ENCODE results near the gene PDE11A. TPM values are rescaled to one million over a fixed set of nuclear protein-coding genes. Genes with fewer than 3 reads are reported as not detected.

Gene PDE11A
- total and polyA plus RNA-seq, 5 donors from 2014 or later, result not detected

GRCh38 chr2:177579486-177580036 is 493.0 kb downstream of the PDE11A start:
- H3K9me3 Mint-ChIP-seq, result peaks cover 0 to 4% (median 0%) of the 10 kb centered on the region in 7 donors
- Histone ChIP-seq H3K27ac (ENCODE audit: insufficient read depth, low read length, poor library complexity, severe bottlenecking) (no peak overlapping the region), H3K4me1 (ENCODE audit: control insufficient read depth, insufficient read depth, low read length, poor library complexity, severe bottlenecking) (no peaks in the 10 kb centered on the region), H3K27me3 (ENCODE audit: control insufficient read depth, insufficient read depth, low read length) (no peaks in the 10 kb centered on the region), H3K4me3 (ENCODE audit: low read depth, low read length) (no peak overlapping the region), H3K9me3 (ENCODE audit: control insufficient read depth in 2 of 2, low read length in 2 of 2) (peaks cover 0 to 2% of the 10 kb centered on the region in 2 experiments), H3K36me3 (ENCODE audit: control insufficient read depth, insufficient read depth, low read length) (no peaks in the 10 kb centered on the region)
- no peaks in the 10 kb centered on the region for H3K36me3 Mint-ChIP-seq
- no peaks in the 10 kb centered on the region for H3K4me1 Mint-ChIP-seq
- no peak overlapping the region for H3K4me3 Mint-ChIP-seq
- no peak for ATAC-seq (ENCODE audit: low read depth in 2 of 2)
- DNase-seq, result no peak
- no peaks in the 10 kb centered on the region for H3K27me3 Mint-ChIP-seq
- no peak overlapping the region for H3K27ac Mint-ChIP-seq

GRCh38 chr2:177578454-177578853 is 494.1 kb downstream of the PDE11A start:
- Histone ChIP-seq H3K4me1 (ENCODE audit: control insufficient read depth, insufficient read depth, low read length, poor library complexity, severe bottlenecking) (no peaks in the 10 kb centered on the region), H3K4me3 (ENCODE audit: low read depth, low read length) (no peak overlapping the region), H3K36me3 (ENCODE audit: control insufficient read depth, insufficient read depth, low read length) (no peaks in the 10 kb centered on the region), H3K9me3 (ENCODE audit: control insufficient read depth in 2 of 2, low read length in 2 of 2) (peaks cover 0 to 2% of the 10 kb centered on the region in 2 experiments), H3K27ac (ENCODE audit: insufficient read depth, low read length, poor library complexity, severe bottlenecking) (no peak overlapping the region), H3K27me3 (ENCODE audit: control insufficient read depth, insufficient read depth, low read length) (no peaks in the 10 kb centered on the region)
- Mint-ChIP-seq H3K36me3 (no peaks in the 10 kb centered on the region), H3K4me3 (no peak overlapping the region), H3K27ac (no peak overlapping the region), H3K4me1 (no peaks in the 10 kb centered on the region), H3K27me3 (no peaks in the 10 kb centered on the region), H3K9me3 (peaks cover 0 to 3% (median 0%) of the 10 kb centered on the region in 7 donors)
- no peak for DNase-seq
- ATAC-seq (ENCODE audit: low read depth in 2 of 2), result no peak

- Histone ChIP-seq H3K4me3 (ENCODE audit: low read depth, low read length) (no peak overlapping the region), H3K9me3 (ENCODE audit: control insufficient read depth in 2 of 2, low read length in 2 of 2) (peaks cover 0 to 2% of the 10 kb centered on the region in 2 experiments), H3K27ac (ENCODE audit: insufficient read depth, low read length, poor library complexity, severe bottlenecking) (no peak overlapping the region), H3K4me1 (ENCODE audit: control insufficient read depth, insufficient read depth, low read length, poor library complexity, severe bottlenecking) (no peaks in the 10 kb centered on the region), H3K36me3 (ENCODE audit: control insufficient read depth, insufficient read depth, low read length) (no peaks in the 10 kb centered on the region), H3K27me3 (ENCODE audit: control insufficient read depth, insufficient read depth, low read length) (no peaks in the 10 kb centered on the region)
- ATAC-seq (ENCODE audit: low read depth in 2 of 2), result no peak
- peaks cover 0 to 3% (median 0%) of the 10 kb centered on the region in 7 donors for H3K9me3 Mint-ChIP-seq
- no peak for DNase-seq
- H3K4me1 Mint-ChIP-seq, result no peaks in the 10 kb centered on the region
- H3K36me3 Mint-ChIP-seq, result no peaks in the 10 kb centered on the region
- H3K4me3 Mint-ChIP-seq, result no peak overlapping the region
- H3K27ac Mint-ChIP-seq, result no peak overlapping the region
- no peaks in the 10 kb centered on the region for H3K27me3 Mint-ChIP-seq
These were observed 495.5 kb downstream of the PDE11A start for GRCh38 chr2:177577075-177577474.

GRCh38 chr2:177575358-177575757 is 497.2 kb downstream of the PDE11A start:
- Mint-ChIP-seq H3K36me3 (no peaks in the 10 kb centered on the region), H3K27me3 (no peaks in the 10 kb centered on the region), H3K27ac (no peak overlapping the region), H3K4me3 (no peak overlapping the region), H3K4me1 (no peaks in the 10 kb centered on the region), H3K9me3 (peaks cover 0 to 3% (median 0%) of the 10 kb centered on the region in 7 donors)
- Histone ChIP-seq H3K36me3 (ENCODE audit: control insufficient read depth, insufficient read depth, low read length) (no peaks in the 10 kb centered on the region), H3K9me3 (ENCODE audit: control insufficient read depth in 2 of 2, low read length in 2 of 2) (no peaks in the 10 kb centered on the region), H3K4me1 (ENCODE audit: control insufficient read depth, insufficient read depth, low read length, poor library complexity, severe bottlenecking) (no peaks in the 10 kb centered on the region), H3K4me3 (ENCODE audit: low read depth, low read length) (no peak overlapping the region), H3K27me3 (ENCODE audit: control insufficient read depth, insufficient read depth, low read length) (peaks cover 2% of the 10 kb centered on the region), H3K27ac (ENCODE audit: insufficient read depth, low read length, poor library complexity, severe bottlenecking) (no peak overlapping the region)
- DNase-seq, result no peak
- no peak for ATAC-seq (ENCODE audit: low read depth in 2 of 2)

- DNase-seq (no peak), ATAC-seq (ENCODE audit: low read depth in 2 of 2) (no peak)
- peaks cover 2% of the 10 kb centered on the region for H3K27me3 ChIP-seq (ENCODE audit: control insufficient read depth, insufficient read depth, low read length)
- no peaks in the 10 kb centered on the region for H3K4me1 Mint-ChIP-seq
- no peaks in the 10 kb centered on the region for H3K27me3 Mint-ChIP-seq
- H3K4me3 Mint-ChIP-seq, result no peak overlapping the region
- H3K27ac Mint-ChIP-seq, result no peak overlapping the region
- no peaks in the 10 kb centered on the region for H3K36me3 ChIP-seq (ENCODE audit: control insufficient read depth, insufficient read depth, low read length)
- H3K36me3 Mint-ChIP-seq, result no peaks in the 10 kb centered on the region
- H3K4me3 ChIP-seq (ENCODE audit: low read depth, low read length), result no peak overlapping the region
- no peak overlapping the region for H3K27ac ChIP-seq (ENCODE audit: insufficient read depth, low read length, poor library complexity, severe bottlenecking)
- H3K4me1 ChIP-seq (ENCODE audit: control insufficient read depth, insufficient read depth, low read length, poor library complexity, severe bottlenecking), result no peaks in the 10 kb centered on the region
- no peaks in the 10 kb centered on the region for H3K9me3 ChIP-seq (ENCODE audit: control insufficient read depth in 2 of 2, low read length in 2 of 2)
- H3K9me3 Mint-ChIP-seq, result peaks cover 0 to 3% (median 0%) of the 10 kb centered on the region in 7 donors
These were observed 498.2 kb downstream of the PDE11A start for GRCh38 chr2:177574356-177574755.

Other genes starting within 250 kb of the PDE11A start
- 8.6 TPM for gene RBM45, start 39.7 kb upstream of the PDE11A start, total RNA-seq
- gene RBM45, start 39.7 kb upstream of the PDE11A start, polyA plus RNA-seq, result 10 to 100 TPM; 10.3 to 15.4 (median 11.2) TPM
- not detected for gene OSBPL6, start 121.7 kb upstream of the PDE11A start, total RNA-seq
- under 1 TPM in 1 of 4 donors, not detected in 3; 0.34 TPM for gene OSBPL6, start 121.7 kb upstream of the PDE11A start, polyA plus RNA-seq

Data from CD4-positive, CD25-positive, alpha-beta regulatory T cell (primary cell).